ENCODE measurements around the gene FLRT2. TPM values are rescaled to one million over a fixed set of nuclear protein-coding genes. Genes with fewer than 3 reads are reported as not detected.

FLRT2 gene
- total RNA-seq, 1 donor, result 39.1 TPM

- H3K36me3 ChIP-seq (ENCODE audit: insufficient read depth, low read length), result no peaks in the 10 kb centered on the region
- TF ChIP-seq CTCF (IDR thresholded peaks at IDR 0.05; ENCODE audit: extremely low read depth, low read depth, low read length), result no peak
- H3K27ac ChIP-seq (ENCODE audit: low read depth, low read length), result no peak overlapping the region
- no peaks in the 10 kb centered on the region for H3K9me3 ChIP-seq (ENCODE audit: low read depth, low read length)
- H4K20me1 ChIP-seq (ENCODE audit: insufficient read depth, low read length), result no peaks in the 10 kb centered on the region
- H3K27me3 ChIP-seq (ENCODE audit: insufficient read depth, low read length), result no peaks in the 10 kb centered on the region
- peaks cover 2% of the 10 kb centered on the region for H3K79me2 ChIP-seq (ENCODE audit: insufficient read depth, low read length)
- H3K4me2 ChIP-seq (ENCODE audit: insufficient read depth, low read length), result no peak overlapping the region
- DNase-seq (ENCODE audit: insufficient read length, low spot score, missing footprints), result no peak
- peak overlapping the region; percentile 26 for H2AFZ ChIP-seq (ENCODE audit: low read length)
- H3K4me3 ChIP-seq (ENCODE audit: insufficient read depth, low read length), result no peak overlapping the region
- peaks cover 32% of the 10 kb centered on the region for H3K4me1 ChIP-seq (ENCODE audit: insufficient read depth, low read length)
These were observed 74.8 kb downstream of the FLRT2 start for GRCh38 chr14:85604714-85605113.

- peak overlapping the region; percentile 64 for H3K27ac ChIP-seq (ENCODE audit: low read depth, low read length)
- H2AFZ ChIP-seq (ENCODE audit: low read length), result peak overlapping the region; percentile 16
- H3K36me3 ChIP-seq (ENCODE audit: insufficient read depth, low read length), result no peaks in the 10 kb centered on the region
- no peaks in the 10 kb centered on the region for H3K9me3 ChIP-seq (ENCODE audit: low read depth, low read length)
- no peaks in the 10 kb centered on the region for H3K27me3 ChIP-seq (ENCODE audit: insufficient read depth, low read length)
- peak; percentile 76 for DNase-seq (ENCODE audit: insufficient read length, low spot score, missing footprints)
- peaks cover 2% of the 10 kb centered on the region for H3K79me2 ChIP-seq (ENCODE audit: insufficient read depth, low read length)
- H3K4me2 ChIP-seq (ENCODE audit: insufficient read depth, low read length), result peak overlapping the region; percentile 21
- no peak for TF ChIP-seq CTCF (IDR thresholded peaks at IDR 0.05; ENCODE audit: extremely low read depth, low read depth, low read length)
- peaks cover 20% of the 10 kb centered on the region for H3K4me1 ChIP-seq (ENCODE audit: insufficient read depth, low read length)
- no peak overlapping the region for H3K4me3 ChIP-seq (ENCODE audit: insufficient read depth, low read length)
- H4K20me1 ChIP-seq (ENCODE audit: insufficient read depth, low read length), result no peaks in the 10 kb centered on the region
These were observed 77.7 kb downstream of the FLRT2 start for GRCh38 chr14:85607651-85608081.

- H4K20me1 ChIP-seq (ENCODE audit: insufficient read depth, low read length), result no peaks in the 10 kb centered on the region
These were observed 83.6 kb downstream of the FLRT2 start for GRCh38 chr14:85613496-85613895.

GRCh38 chr14:85616386-85616885 lies 86.5 kb downstream of the FLRT2 start:
- Histone ChIP-seq H3K4me2 (ENCODE audit: insufficient read depth, low read length) (no peak overlapping the region), H3K27me3 (ENCODE audit: insufficient read depth, low read length) (no peaks in the 10 kb centered on the region), H3K4me1 (ENCODE audit: insufficient read depth, low read length) (no peaks in the 10 kb centered on the region), H3K27ac (ENCODE audit: low read depth, low read length) (no peak overlapping the region), H4K20me1 (ENCODE audit: insufficient read depth, low read length) (no peaks in the 10 kb centered on the region), H3K79me2 (ENCODE audit: insufficient read depth, low read length) (no peaks in the 10 kb centered on the region), H3K9me3 (ENCODE audit: low read depth, low read length) (no peaks in the 10 kb centered on the region), H3K36me3 (ENCODE audit: insufficient read depth, low read length) (peaks cover 5% of the 10 kb centered on the region), H3K4me3 (ENCODE audit: insufficient read depth, low read length) (no peak overlapping the region), H2AFZ (ENCODE audit: low read length) (no peak overlapping the region)
- no peak for DNase-seq (ENCODE audit: insufficient read length, low spot score, missing footprints)
- no peak for TF ChIP-seq CTCF (IDR thresholded peaks at IDR 0.05; ENCODE audit: extremely low read depth, low read depth, low read length)

More at GRCh38 chr14:85613496-85613895, 83.6 kb downstream of the FLRT2 start:
- H3K27me3 ChIP-seq (ENCODE audit: insufficient read depth, low read length), result no peaks in the 10 kb centered on the region
- H3K9me3 ChIP-seq (ENCODE audit: low read depth, low read length), result no peaks in the 10 kb centered on the region
- H3K4me1 ChIP-seq (ENCODE audit: insufficient read depth, low read length), result peaks cover 2% of the 10 kb centered on the region
- H3K36me3 ChIP-seq (ENCODE audit: insufficient read depth, low read length), result no peaks in the 10 kb centered on the region
- H3K79me2 ChIP-seq (ENCODE audit: insufficient read depth, low read length), result peaks cover 2% of the 10 kb centered on the region
- no peak for DNase-seq (ENCODE audit: insufficient read length, low spot score, missing footprints)
- H3K4me2 ChIP-seq (ENCODE audit: insufficient read depth, low read length), result no peak overlapping the region
- TF ChIP-seq CTCF (IDR thresholded peaks at IDR 0.05; ENCODE audit: extremely low read depth, low read depth, low read length), result no peak
- no peak overlapping the region for H3K4me3 ChIP-seq (ENCODE audit: insufficient read depth, low read length)
- H3K27ac ChIP-seq (ENCODE audit: low read depth, low read length), result no peak overlapping the region
- H2AFZ ChIP-seq (ENCODE audit: low read length), result no peak overlapping the region
